Upper lobe of left lung (tissue), 6 donors: Measurements from ENCODE around the gene LYST. TPM values are rescaled to one million over a fixed set of nuclear protein-coding genes. Genes with fewer than 3 reads are reported as not detected.

Experiments
- ATAC-seq, 2 donors: fragments of 200-7000 bp; cut with Tn5 transposase; one replicate each; pipeline ENCODE4 v1.9.1; 2022; ENCODE audit warnings: mild to moderate bottlenecking in 2 of 2, moderate library complexity in 2 of 2; ENCODE audit not compliant: low FRiP score in 2 of 2
- DNase-seq, 2 donors: peaks; one replicate each; pipeline ENCODE4 v3.0.0-alpha.2; 2019 to 2020
- H3K27ac ChIP-seq, 4 donors: fragments of 200-600 bp; sonication (generic); one replicate each; pipeline ENCODE4 v1.5.1; 2016 to 2019
- H3K27me3 ChIP-seq, 4 donors: fragments of 200-600 bp; sonication (generic); one replicate each; pipeline ENCODE4 v1.5.1; 2017 to 2019
- H3K36me3 ChIP-seq, 4 donors: fragments of 200-600 bp; sonication (generic); one replicate each; pipeline ENCODE4 v1.5.1; 2016 to 2019
- H3K4me1 ChIP-seq, 4 donors: fragments of 200-600 bp; sonication (generic); one replicate each; pipeline ENCODE4 v1.5.1; 2018 to 2019
- H3K4me3 ChIP-seq, 4 donors: fragments of 200-600 bp; sonication (generic); one replicate each; pipeline ENCODE4 v1.5.1; 2017 to 2019; ENCODE audit warnings: mild to moderate bottlenecking in 2 of 4, moderate library complexity in 1 of 4
- H3K9me3 ChIP-seq, 4 donors: fragments of 200-600 bp; sonication (generic); one replicate each; pipeline ENCODE4 v1.5.1; 2018 to 2019
- CTCF ChIP-seq, 6 experiments: fragments of 450-650 bp in 4 of 6; fragments of 200-600 bp in 2 of 6; sonication (generic) in 2 of 6; IDR thresholded peaks; one replicate each; pipeline ENCODE4 v1.5.1; 2016 to 2019; ENCODE audit warnings: antibody characterized with exemption in 6 of 6
- EP300 ChIP-seq, 4 donors: sonication (generic); formaldehyde crosslinking; IDR thresholded peaks; one replicate each; pipeline ENCODE4 v1.5.1; 2017; ENCODE audit warnings: antibody characterized with exemption in 4 of 4, control low read depth in 2 of 4
- POLR2A ChIP-seq, 4 donors: fragments of 450-650 bp; IDR thresholded peaks; one replicate each; pipeline ENCODE4 v1.5.1; 2016 to 2017; ENCODE audit warnings: antibody characterized with exemption in 4 of 4, mild to moderate bottlenecking in 2 of 4
- POLR2AphosphoS5 ChIP-seq, 2 donors: sonication (generic); formaldehyde crosslinking; IDR thresholded peaks; one replicate each; pipeline ENCODE4 v1.5.1; 2017; ENCODE audit warnings: antibody characterized with exemption in 2 of 2
- WGBS, 2 donors: methylation state at CpG; one replicate each; pipeline ENCODE4 v1.1.5; 2017 to 2018; 5-methylcytosine and 5-hydroxymethylcytosine counted together
- total RNA-seq, 6 donors: library from RNA; depleted of rRNA in 4 of 6; stranded (reverse); fragments of >200 nt in 4 of 6; gene quantifications; one replicate each; pipeline versions ENCODE4 v1.1.0 to v1.2.1, GENCODE V29; 2016 to 2021
- donor health status: DM: no; HTN: no; CAD: no; lungs with moderate emphysema.
- donor health status: DM: no; HTN: yes; CAD: no; lungs with severe emphysema.

LYST gene
- total RNA-seq, 6 donors from 2014 or later = 34.0 to 87.0 (median 54.0) TPM

GRCh38 chr1:235806123-235806522 is 60.6 kb downstream of the LYST start:
- TF ChIP-seq EP300 (IDR thresholded peaks at IDR 0.05) (no peak), POLR2AphosphoS5 (IDR thresholded peaks at IDR 0.05) (no peak), CTCF (IDR thresholded peaks at IDR 0.05) (no peak), POLR2A (IDR thresholded peaks at IDR 0.05) (no peak)
- WGBS, 2 donors = 87 to 96% methylated on average over 7 of the region's 7 CpGs
- no peaks in the 10 kb centered on the region for H3K9me3 ChIP-seq
- no peak for DNase-seq
- H3K4me1 ChIP-seq = no peaks in the 10 kb centered on the region
- ATAC-seq = no peak
- H3K27me3 ChIP-seq = no peaks in the 10 kb centered on the region
- no peak overlapping the region for H3K4me3 ChIP-seq
- H3K27ac ChIP-seq = no peak overlapping the region
- peaks cover 4 to 37% (median 18%) of the 10 kb centered on the region in 4 donors for H3K36me3 ChIP-seq

GRCh38 chr1:235802573-235803346 is 63.9 kb downstream of the LYST start:
- Histone ChIP-seq H3K27me3 (no peaks in the 10 kb centered on the region), H3K36me3 (peaks cover 4 to 31% (median 12%) of the 10 kb centered on the region in 4 donors), H3K4me3 (no peak overlapping the region), H3K4me1 (no peaks in the 10 kb centered on the region), H3K27ac (no peak overlapping the region), H3K9me3 (no peaks in the 10 kb centered on the region)
- no peak for ATAC-seq
- TF ChIP-seq EP300 (IDR thresholded peaks at IDR 0.05) = no peak
- no peak for TF ChIP-seq CTCF (IDR thresholded peaks at IDR 0.05)
- no peak for TF ChIP-seq POLR2AphosphoS5 (IDR thresholded peaks at IDR 0.05)
- TF ChIP-seq POLR2A (IDR thresholded peaks at IDR 0.05) = no peak
- WGBS, 2 donors = 83 to 84% methylated on average over 4 of the region's 4 CpGs
- no peak for DNase-seq

- DNase-seq (no peak), ATAC-seq (no peak)
- TF ChIP-seq EP300 (IDR thresholded peaks at IDR 0.05) (no peak), POLR2AphosphoS5 (IDR thresholded peaks at IDR 0.05) (no peak), POLR2A (IDR thresholded peaks at IDR 0.05) (no peak), CTCF (IDR thresholded peaks at IDR 0.05) (no peak)
- Histone ChIP-seq H3K4me3 (no peak overlapping the region), H3K9me3 (no peaks in the 10 kb centered on the region), H3K4me1 (no peaks in the 10 kb centered on the region), H3K36me3 (peaks cover 0 to 17% (median 2%) of the 10 kb centered on the region in 4 donors), H3K27ac (no peak overlapping the region), H3K27me3 (no peaks in the 10 kb centered on the region)
- WGBS, 2 donors = 93 to 97% methylated on average over 2 of the region's 2 CpGs
Observed at GRCh38 chr1:235799264-235799663, 67.4 kb downstream of the LYST start.

- Histone ChIP-seq H3K27me3 (no peaks in the 10 kb centered on the region), H3K9me3 (no peaks in the 10 kb centered on the region), H3K36me3 (peaks cover 0 to 52% (median 19%) of the 10 kb centered on the region in 4 donors), H3K4me1 (no peaks in the 10 kb centered on the region), H3K4me3 (no peak overlapping the region), H3K27ac (no peak overlapping the region)
- DNase-seq (no peak), ATAC-seq (no peak)
- TF ChIP-seq CTCF (IDR thresholded peaks at IDR 0.05) (no peak), POLR2AphosphoS5 (IDR thresholded peaks at IDR 0.05) (no peak), EP300 (IDR thresholded peaks at IDR 0.05) (no peak), POLR2A (IDR thresholded peaks at IDR 0.05) (no peak)
- WGBS, 2 donors = 88 to 91% methylated on average over 7 of the region's 7 CpGs
Observed at GRCh38 chr1:235791532-235792060, 75.1 kb downstream of the LYST start.
